Measurements from ENCODE around the gene QKI. TPM values are rescaled to one million over a fixed set of nuclear protein-coding genes. Genes with fewer than 3 reads are reported as not detected.

Gene QKI
- total RNA-seq, 1 experiment from 2014 or later: 176 TPM

DNA sequence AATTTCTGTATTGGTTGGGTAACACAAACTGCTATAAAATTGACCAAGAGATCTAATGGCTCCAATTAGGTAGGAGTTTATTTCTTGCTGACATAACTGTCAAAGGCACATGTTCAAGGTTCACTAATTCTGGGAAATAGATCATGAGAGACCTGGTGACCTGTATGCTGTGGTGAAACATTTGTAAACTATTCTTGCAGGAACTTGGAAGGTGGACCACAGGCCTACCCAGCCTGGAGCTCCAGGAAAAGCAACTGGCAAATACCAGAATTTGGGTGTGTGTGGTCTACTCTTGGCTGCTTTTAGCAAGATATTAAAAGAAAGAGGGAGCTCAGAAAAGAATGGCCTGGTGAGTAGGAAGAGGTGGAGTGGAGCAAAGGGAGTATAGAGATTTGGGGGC is 184.6 kb downstream of the QKI start:
- Histone ChIP-seq H3K4me1 (ENCODE audit: insufficient read depth, low read length) (no peaks in the 10 kb centered on the region), H2BK120ac (ENCODE audit: low read depth, low read length, poor library complexity, severe bottlenecking) (no peak overlapping the region), H2BK12ac (ENCODE audit: insufficient read length, low read depth, low read length) (no peak overlapping the region), H3T11ph (ENCODE audit: low read length) (no peak overlapping the region), H4K91ac (ENCODE audit: insufficient read length, low read depth, low read length) (no peak overlapping the region), H3K23ac (ENCODE audit: insufficient read length, low read depth, low read length) (no peak overlapping the region), H3K18ac (ENCODE audit: insufficient read length, low read depth, low read length) (no peak overlapping the region), H3K4ac (ENCODE audit: low read depth, low read length) (no peak overlapping the region), H2BK20ac (ENCODE audit: low read depth, low read length, poor library complexity, severe bottlenecking) (no peak overlapping the region), H3K27me3 (ENCODE audit: insufficient read depth, low read length) (no peaks in the 10 kb centered on the region), H4K20me1 (ENCODE audit: control insufficient read depth, insufficient read depth, insufficient read length) (no peaks in the 10 kb centered on the region), H3K9ac (ENCODE audit: extremely low read depth, insufficient read length, low read length) (no peak overlapping the region), H3K27ac (ENCODE audit: insufficient read length, low read depth, low read length) (no peak overlapping the region), H4K5ac (ENCODE audit: insufficient read length, low read depth, low read length) (no peak overlapping the region), H3K4me2 (ENCODE audit: insufficient read depth, insufficient read length, low read length) (no peak overlapping the region), H4K8ac (replicated peaks; ENCODE audit: insufficient read length, low read depth, low read length) (no peak overlapping the region), H3K56ac (ENCODE audit: insufficient read length, low read depth, low read length) (no peak overlapping the region), H3K79me2 (ENCODE audit: insufficient read depth, low read length) (no peaks in the 10 kb centered on the region), H3K9me3 (ENCODE audit: control insufficient read depth, low read depth, low read length) (no peaks in the 10 kb centered on the region), H2AFZ (ENCODE audit: low read length) (no peak overlapping the region), H2AK5ac (ENCODE audit: insufficient read length, low read length) (no peak overlapping the region), H3K79me1 (ENCODE audit: insufficient read depth, low read depth, low read length, poor library complexity, severe bottlenecking) (no peaks in the 10 kb centered on the region), H2BK5ac (ENCODE audit: insufficient read length, low read length) (no peak overlapping the region), H3K23me2 (ENCODE audit: insufficient read length, low read depth, low read length, poor library complexity, severe bottlenecking) (no peaks in the 10 kb centered on the region), H3K14ac (ENCODE audit: insufficient read depth, low read length) (no peak overlapping the region), H2BK15ac (ENCODE audit: low read depth, low read length) (no peak overlapping the region)
- Mint-ChIP-seq H3K36me3 (ENCODE audit: insufficient read depth in 1 of 3, low read depth in 3 of 3) (no peaks in the 10 kb centered on the region; a peak in 1 of 7 replicates), H3K4me3 (no peak overlapping the region), H3K27ac (no peak overlapping the region; a peak in 1 of 7 replicates), H3K4me1 (no peaks in the 10 kb centered on the region; a peak in 1 of 4 replicates), H3K9me3 (no peaks in the 10 kb centered on the region; a peak in 2 of 5 replicates), H3K27me3 (ENCODE audit: low read depth) (peaks cover 2% of the 10 kb centered on the region)
- DNase-seq: no peak
- TF ChIP-seq, protein P1, sequence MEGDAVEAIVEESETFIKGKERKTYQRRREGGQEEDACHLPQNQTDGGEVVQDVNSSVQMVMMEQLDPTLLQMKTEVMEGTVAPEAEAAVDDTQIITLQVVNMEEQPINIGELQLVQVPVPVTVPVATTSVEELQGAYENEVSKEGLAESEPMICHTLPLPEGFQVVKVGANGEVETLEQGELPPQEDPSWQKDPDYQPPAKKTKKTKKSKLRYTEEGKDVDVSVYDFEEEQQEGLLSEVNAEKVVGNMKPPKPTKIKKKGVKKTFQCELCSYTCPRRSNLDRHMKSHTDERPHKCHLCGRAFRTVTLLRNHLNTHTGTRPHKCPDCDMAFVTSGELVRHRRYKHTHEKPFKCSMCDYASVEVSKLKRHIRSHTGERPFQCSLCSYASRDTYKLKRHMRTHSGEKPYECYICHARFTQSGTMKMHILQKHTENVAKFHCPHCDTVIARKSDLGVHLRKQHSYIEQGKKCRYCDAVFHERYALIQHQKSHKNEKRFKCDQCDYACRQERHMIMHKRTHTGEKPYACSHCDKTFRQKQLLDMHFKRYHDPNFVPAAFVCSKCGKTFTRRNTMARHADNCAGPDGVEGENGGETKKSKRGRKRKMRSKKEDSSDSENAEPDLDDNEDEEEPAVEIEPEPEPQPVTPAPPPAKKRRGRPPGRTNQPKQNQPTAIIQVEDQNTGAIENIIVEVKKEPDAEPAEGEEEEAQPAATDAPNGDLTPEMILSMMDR (conservative IDR thresholded peaks at IDR 0.05): no peak
